HG03565 (cell line): ENCODE measurements around the gene FBXO2.

Source experiments
- ATAC-seq: cut with Tn5 transposase; IDR thresholded peaks from one replicate; pipeline ENCODE4 v1.9.1; 2021; ENCODE audit warnings: mild to moderate bottlenecking, moderate library complexity; ENCODE audit not compliant: unreplicated experiment

Gene FBXO2

DNA sequence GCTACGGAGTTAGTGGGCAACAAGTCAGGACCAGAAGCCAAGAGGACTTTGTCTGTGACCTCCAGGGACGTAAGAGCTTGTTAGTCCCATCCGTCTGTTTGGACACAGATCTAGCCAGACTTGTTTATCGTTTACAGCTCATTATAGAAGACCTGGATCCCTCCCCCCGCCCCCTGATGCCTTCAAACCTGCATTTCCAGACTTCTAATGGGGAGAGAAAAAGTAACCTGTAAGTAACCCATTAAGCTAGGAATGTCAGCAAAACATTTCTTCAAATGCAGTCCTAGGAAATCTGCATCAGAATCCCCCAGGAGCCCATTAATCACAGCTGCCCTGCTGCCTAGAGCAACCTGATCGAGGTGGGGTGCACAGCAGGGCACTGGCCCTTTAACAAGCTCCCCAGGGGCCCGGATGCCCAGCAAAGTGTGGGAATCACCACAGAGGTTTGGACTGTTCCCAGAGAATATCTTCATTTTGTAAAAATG lies 28.1 kb upstream of the FBXO2 start:
- no peak for ATAC-seq

DNA sequence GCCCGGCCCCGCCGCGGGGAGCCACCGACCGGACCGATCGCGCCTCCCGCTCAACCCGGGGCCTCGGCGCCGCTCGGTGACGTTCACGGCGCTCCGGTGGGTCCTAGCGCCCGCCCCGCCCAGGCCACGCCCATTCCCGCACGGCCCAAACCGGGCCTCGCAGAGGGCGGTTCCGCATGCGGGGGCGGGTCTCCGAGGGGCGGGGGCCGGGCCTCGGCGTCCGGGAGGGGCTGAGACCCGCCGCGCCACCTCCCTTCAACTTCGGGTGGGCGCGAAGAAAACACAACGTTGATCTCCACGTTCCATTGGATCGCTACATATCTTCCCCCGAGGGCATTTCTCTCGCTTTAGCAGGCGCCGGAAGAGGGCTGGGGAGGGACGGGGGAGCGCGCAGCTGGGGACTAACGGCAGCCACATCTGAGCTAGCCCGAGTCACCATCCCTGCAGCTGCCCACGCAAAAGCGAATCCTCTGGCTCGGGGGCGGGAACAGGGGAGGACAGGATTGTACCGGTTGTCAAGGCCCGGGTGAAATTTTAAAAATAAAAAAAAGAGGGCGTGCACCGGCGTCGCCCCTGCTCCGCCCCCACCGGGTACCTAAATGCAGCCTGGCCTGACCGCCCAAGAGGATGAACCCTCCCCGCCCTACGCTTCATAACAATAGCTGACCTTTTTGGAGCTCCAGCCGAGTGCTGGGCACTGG lies 27.0 kb upstream of the FBXO2 start, which contains the start of gene MAD2L2:
MAD2L2 (minus strand) TSS at position 78 of the 701 bp plus-strand sequence. CDS start 547 bp downstream, outside the sequence.
- ATAC-seq = peak; percentile 80

DNA sequence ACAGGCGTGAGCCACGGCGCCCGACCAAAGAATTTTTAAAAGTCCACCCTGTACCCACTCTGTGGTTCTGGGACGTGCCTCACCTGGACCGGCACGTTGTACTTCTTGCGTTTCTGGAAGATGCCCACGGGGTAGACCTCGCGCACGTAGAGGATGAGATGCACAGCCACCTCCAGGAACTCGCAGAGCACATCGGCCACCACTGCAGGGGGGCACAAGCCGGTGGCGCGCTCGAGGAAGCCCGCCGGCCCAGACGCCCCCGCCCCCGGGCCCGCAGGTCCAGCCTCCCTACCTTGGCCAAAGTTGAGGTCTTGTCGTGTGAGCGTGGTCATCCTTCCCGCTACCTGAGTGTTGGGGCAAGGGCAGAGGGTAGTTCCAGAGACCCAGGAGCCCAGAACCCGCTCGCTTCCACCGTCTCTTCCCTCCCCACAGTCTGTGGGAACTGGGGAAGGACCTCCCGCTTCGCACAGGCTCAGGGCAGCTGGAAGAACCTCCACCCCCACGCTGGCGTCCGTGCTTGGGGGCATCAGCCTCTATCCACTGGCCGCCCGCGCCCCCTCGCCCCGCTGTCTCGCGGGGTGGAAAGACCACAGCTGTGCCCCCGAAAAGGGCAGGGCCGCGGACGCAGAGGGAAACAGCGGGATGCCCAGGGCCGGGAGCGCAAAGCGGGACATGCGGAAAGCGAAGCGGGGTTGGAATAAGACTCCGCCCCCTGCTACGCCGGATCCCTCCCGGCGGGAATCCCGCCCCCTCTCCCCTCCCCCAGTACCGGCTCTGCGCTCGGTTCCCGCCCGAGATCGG lies 26.2 kb upstream of the FBXO2 start:
- peak; percentile 22 for ATAC-seq

DNA sequence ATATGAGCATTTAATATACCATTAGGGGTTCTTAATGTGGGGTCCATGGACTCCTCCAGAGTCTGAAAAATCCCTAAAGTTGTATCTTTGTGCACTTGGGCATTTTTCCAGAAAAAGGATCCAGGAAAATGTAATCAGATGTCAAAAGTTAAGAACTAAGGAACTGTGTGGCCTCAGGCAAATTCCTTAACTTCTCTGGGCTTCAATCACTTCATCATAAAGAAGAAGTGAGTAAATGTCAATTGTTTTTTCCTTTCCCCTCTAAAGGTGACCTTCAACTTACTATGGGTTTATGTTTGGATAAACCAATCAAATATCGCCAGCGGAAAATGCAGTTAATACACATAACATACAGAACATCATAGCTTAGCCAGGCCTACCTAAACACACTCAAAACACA lies 24.2 kb upstream of the FBXO2 start:
- no peak for ATAC-seq

DNA sequence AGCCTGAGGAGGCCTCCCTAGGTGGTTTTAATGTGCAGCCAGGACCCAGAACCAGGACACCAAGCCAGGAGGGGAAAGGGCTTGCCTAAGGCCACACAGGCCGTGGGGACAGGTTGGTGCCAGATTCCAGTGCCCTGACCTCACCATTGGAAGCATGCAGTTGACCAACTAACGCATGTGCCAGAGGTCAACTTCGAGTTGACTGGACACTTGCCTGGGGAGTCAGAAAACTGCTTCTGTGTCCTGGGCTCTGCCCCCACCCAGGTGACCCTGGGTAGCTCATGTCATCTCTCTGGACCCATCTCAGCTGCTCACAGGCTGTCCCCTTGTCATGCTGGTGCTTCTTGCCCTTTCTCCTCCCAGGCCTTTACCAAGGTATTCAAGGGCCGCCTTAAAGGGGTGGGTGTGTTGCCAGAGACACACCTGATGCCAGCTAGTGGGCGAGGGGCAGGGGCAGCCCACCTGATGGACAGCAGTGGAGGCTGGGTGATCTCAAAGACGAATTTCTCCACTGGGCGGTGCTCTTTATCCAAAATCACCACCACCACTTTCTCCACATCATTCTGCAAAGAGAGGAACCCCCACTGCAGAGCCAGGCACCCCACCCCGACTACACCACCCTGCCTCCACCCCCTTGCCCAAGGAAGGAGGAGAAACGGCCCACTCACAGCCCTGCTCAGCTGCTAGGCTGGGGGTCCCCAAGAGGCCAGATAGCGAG lies 22.3 kb upstream of the FBXO2 start:
- no peak for ATAC-seq

DNA sequence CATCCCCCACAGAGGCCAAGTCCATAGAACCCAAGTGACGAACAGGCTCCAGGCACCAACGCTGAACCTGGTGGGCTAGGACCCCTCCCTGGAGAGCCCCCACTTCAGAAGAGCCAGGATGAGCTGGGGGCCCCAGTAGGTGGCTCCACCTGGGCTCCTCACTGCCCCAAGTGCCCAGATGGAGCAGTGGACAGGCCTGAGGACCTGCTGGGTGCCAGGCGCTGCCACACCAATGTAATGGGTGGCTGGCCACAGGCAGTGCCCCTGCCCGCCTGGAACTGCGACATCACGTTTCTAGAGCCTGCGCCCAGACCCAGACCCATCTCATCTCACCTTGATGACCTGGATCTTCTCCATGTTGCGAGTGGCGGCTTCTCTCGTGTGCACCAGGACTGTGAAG lies 21.1 kb upstream of the FBXO2 start:
- ATAC-seq = no peak

DNA sequence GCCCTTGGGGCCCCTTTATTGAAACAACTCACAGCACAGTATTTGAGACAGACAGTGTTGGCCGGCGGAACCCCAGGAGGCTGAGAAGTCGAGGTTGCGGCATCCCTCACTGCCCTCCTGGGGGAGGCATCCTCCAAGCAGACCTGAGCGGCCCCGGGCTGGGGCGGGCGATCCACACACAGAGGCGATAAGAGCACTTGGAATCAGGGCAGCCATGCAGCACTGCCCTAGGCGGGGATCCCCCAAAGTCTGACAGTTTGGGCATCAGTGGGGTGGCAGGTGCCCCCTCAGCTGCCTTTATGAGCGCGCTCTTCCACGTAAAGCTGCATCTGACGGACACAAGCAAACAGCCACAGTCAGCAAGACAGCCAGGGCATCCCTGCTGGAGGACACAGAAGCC lies 20.3 kb upstream of the FBXO2 start:
- ATAC-seq = no peak

DNA sequence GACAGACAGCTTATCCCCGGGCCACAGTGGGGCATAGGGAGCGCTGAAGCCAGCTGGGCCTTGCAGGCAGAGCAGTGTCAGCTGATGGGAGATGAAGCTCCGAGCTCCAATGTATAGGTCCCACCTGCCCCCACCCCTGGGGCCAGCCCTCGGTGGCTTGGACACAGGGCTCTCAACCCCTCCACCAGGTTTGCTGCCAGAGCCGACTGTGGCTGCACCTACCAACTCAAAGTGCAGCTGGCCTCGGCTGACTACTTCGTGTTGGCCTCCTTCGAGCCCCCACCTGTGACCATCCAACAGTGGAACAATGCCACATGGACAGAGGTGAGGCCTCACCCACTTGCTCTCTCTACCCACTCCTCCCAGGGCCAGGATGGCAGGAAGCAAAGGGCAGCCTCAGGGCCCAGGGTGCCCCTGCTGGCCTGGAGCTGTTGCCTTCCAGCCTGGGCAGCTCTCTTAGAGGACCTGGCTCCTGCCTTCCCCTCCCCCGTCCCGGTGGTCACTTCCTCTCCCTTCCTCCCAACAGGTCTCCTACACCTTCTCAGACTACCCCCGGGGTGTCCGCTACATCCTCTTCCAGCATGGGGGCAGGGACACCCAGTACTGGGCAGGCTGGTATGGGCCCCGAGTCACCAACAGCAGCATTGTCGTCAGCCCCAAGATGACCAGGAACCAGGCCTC lies 19.0 kb upstream of the FBXO2 start:
- no peak for ATAC-seq

DNA sequence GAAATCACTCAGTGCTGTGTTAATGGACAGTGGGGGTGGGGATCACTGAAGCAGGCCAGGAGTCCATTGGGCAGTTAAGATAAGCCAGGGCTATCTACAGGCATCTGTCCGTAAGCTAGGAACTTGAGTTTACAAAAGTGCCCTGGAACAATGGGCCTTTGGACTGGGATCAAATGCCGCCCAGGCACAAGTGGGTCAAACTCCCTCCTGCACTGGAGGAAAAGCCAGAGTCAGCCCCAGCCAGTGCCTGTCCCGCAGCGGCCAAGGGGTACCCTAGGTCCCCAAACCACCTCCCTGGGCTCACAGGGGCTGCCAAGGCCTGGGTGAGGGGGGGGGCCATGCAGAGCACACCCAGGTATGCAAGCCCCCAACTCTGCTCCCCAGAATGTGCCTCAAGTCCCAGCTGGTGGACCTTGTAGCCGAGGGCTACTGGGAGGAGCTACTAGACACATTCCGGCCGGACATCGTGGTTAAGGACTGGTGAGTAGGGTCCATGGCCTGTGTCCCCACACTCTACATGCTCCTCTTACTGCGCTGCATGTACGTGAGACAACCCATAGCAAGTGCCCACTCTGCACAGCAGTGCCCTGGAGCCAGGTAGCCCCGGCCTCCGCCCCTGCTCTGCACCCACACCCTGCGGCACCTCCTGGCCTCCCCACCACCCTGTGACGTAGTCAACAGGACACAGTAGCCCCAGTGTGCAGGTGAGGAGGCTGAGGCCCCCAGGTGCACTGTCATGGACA lies 17.5 kb upstream of the FBXO2 start:
- ATAC-seq = no peak

DNA sequence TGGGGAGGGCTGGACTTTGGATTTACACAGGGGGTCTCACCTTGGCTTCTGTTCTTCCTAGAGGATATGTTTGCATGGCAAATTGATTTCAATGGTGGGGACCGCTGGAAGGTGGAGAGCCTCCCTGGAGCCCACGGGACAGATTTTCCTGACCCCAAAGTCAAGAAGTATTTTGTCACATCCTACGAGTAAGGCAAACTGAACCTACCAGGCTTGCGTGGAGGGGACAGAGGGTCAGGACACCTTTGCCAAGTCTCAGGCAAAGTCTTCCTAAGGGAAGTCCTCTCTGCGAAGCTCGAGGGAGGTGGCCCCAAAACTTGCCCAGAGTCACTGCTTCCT lies 16.9 kb upstream of the FBXO2 start:
- ATAC-seq = no peak

DNA sequence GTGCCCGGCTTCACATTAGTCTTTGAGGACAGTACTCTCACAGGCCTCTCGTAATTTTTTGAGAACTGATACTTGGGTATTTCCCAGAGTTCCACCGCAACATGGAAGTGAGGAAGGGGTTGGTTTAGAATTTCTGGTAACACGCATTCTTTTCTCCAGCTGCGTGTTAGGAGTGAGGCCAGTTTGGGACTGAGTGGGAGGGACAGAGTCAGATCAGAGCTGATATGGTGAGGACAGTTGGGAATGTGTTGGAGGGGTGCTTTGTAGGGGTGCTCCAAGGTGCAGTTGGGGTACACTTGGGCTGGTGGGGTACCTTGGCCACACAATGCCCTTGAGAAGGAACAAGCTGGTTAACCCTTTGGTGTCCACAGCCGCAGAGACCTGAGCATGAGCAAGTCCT lies 16.5 kb upstream of the FBXO2 start:
- no peak for ATAC-seq

DNA sequence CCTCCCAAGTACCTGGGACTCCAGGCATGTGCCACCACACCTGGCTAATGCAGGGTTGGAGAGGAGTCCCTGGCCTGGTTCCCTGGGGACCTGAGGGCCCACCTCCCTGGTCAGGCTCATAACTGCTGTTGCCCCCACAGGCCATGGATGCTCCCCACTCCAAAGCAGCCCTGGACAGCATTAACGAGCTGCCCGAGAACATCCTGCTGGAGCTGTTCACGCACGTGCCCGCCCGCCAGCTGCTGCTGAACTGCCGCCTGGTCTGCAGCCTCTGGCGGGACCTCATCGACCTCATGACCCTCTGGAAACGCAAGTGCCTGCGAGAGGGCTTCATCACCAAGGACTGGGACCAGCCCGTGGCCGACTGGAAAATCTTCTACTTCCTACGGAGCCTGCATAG lies 14.3 kb upstream of the FBXO2 start:
- ATAC-seq = no peak

DNA sequence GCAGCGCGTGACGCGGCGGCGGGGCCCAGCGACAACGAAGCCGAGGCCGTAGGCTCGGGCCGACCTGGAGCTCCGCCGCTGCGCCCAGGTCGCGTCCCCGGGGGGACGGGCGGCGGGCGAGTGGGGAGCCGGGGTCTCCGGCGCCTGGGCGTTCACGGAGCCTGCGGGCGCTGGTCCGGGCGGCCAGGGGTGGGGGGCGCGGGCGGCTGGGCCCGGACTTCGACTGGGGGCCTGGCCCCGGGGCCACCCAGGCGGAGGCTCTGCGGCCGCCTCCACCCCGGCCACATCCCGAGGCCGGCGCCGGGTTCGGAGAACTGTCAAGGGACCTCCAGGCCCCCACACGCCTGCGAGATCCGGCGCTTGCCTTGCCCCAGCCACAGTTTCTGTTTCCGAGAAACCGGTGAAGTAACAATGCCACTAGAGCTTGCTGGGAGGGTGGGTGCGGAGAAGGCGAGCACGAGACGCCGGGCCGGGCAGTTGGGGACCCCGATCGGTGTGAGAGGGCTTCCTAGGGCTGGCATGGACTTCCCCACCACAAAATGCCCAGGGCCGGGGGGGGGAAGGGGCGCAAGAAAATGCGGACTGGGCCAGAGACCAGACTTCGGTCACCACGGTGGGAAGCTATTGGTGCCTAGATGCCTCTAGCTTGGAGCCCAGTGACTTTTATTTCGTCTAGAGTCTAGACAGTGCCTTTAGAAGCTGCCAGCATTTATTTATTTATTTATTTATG lies 10.3 kb upstream of the FBXO2 start:
- ATAC-seq = peak; percentile 22

DNA sequence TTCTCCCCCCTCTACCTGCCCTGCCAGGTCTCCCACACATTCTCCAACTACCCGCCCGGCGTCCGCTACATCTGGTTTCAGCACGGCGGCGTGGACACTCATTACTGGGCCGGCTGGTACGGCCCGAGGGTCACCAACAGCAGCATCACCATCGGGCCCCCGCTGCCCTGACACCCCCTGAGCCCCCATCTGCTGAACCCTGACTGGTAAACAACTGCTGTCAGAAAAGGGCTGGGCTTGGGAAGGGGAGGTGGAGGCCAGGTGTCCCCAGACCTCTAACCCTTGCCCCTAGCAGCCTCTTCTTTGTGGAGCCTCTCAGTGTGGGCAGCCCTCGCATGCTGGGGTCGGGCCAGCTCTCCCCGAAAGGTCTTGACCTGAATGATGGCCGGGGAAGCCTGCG lies 6.9 kb upstream of the FBXO2 start:
- ATAC-seq = no peak

DNA sequence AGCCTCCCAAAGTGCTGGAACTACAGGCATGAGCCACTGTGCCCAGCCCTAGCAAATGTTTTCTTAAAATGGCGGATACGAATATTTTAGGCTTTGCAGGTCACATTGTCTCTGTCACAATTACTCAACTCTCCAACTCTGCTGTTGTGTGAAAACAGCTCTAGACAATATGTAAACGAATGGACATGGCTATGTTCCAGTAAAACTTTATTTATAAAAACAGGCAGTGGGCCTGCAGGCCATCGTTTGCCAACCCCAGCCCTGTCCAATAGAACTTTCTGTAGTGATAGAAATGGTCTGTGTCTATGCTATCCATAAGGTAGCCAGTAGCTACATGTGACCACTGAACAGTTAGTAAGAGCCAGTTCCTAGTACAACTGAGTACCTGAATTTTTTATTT lies 5.5 kb upstream of the FBXO2 start:
- ATAC-seq = no peak

DNA sequence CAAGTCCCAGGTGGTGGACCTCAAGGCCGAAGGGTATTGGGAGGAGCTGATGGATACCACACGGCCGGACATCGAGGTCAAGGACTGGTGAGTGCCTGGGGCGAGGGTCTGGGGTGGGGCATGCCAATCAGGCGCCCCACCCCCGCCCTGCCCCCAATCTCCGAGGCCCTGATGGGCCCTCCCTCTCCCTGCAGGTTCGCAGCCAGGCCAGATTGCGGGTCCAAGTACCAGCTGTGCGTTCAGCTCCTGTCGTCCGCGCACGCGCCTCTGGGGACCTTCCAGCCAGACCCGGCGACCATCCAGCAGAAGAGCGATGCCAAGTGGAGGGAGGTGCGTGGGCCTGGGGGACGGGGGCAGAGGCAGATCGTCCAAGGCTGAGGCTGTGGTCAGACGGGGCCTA lies 4.3 kb upstream of the FBXO2 start:
- ATAC-seq = no peak

DNA sequence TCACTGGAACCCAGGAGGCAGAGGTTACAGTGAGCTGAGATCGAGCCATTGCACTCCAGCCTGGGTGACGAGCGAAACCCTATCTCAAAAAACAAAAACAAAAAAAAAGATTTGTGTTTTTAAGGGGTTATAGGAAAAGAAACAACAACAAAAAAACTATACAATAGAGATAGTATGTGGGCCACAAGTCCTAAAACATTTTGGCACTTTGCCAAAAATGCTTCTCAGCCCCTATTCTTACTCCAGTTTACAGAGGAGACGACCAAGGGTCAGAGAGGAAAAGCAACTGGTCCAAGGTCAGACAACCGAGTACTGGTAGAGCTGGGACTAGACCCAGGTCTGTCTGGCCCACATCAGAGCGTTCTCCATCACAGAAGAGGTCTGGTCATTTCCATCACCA lies 3.4 kb upstream of the FBXO2 start:
- ATAC-seq = no peak

DNA sequence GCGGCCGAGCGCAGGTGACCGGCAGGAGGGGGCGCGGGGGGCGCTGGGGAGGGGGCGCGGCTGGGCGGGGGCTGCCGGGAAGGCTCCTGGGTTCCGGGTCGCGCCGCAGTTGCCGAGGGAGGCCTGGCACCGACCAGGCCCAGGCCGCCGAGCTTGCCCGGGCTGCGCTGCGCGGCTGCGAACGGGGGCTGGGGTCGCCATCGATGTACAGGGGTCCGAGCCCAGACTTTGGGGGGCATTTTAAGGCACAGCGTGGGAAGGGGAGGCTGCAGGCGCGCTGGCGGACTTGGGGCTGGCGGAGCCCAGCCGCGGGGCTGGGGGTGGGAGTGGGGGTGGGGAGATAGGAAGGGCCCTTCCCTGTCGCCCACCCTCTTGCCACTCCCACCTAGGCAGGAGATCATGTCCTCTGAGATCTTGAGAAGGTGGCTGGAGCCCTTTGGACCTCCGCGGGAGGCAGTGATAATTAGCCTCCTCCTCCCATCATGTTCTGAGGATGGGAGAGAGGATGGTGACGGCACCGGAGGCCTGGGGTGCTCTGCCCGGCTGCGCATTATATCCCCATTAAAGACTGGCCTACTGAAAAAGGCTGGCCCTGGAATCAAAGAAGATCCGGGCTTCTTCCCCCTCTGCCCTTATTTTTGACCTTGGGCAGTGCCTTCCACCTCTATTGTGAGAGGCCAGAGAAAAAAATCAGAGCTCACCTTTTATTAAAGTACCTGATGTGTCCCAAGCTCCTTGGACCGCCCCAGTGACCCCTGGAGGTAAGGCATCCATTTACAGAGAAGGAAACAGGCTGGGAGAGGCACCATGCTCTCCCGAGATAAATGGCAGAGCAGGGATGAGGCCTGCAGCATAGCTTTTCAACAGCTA lies 945 bp upstream of the FBXO2 start:
- no peak for ATAC-seq

DNA sequence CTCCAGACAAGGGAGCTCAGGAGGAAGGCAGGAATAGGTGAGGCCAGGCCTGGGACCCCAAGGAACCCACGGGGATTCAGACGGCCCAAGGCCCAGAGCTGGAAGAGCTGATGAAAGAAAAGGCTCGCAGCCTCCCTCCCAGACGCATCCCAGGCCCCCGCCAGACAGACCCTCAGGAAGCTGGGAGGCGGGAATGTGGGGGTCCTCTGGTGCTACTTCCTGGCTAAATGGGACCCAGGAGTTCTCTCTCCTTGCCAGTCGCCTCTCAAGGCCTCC lies 430 bp downstream of the FBXO2 start:
- no peak for ATAC-seq
